ENCODE results near the gene ABCB1. TPM values are rescaled to one million over a fixed set of nuclear protein-coding genes. Genes with fewer than 3 reads are reported as not detected.
A peak's percentile ranks its signal among the peaks of the same experiment; 100 is the strongest.

ABCB1 gene
- total RNA-seq, 2 donors from 2014 or later: 2.3 to 3.9 TPM

GRCh38 chr7:87565877-87566276 lies 34.8 kb downstream of the ABCB1 start:
- no peak overlapping the region for H3K27ac ChIP-seq
- peaks cover 29% of the 10 kb centered on the region for H3K4me1 ChIP-seq
- WGBS, 2 donors: 46 to 56% methylated on average over 3 of the region's 3 CpGs
- TF ChIP-seq POLR2A (IDR thresholded peaks at IDR 0.05) (no peak), CTCF (IDR thresholded peaks at IDR 0.05) (no peak)
- ATAC-seq (no peak), DNase-seq (no peak)
- no peak overlapping the region for H3K4me3 ChIP-seq
- H3K36me3 ChIP-seq (replicated peaks in 1 of 2; ENCODE audit: insufficient read depth in 1 of 2, low read depth in 2 of 2): no peaks in the 10 kb centered on the region
- no peaks in the 10 kb centered on the region for H3K27me3 ChIP-seq
- H3K9me3 ChIP-seq: no peaks in the 10 kb centered on the region
- intact Hi-C loops (cut with DNase I): no loop called here

GRCh38 chr7:87564296-87564963 lies 36.3 kb downstream of the ABCB1 start:
- intact Hi-C loops (cut with DNase I): no loop called here
- WGBS, 2 donors: 6 to 14% methylated on average over 2 to 3 of the region's 3 CpGs
- peak in 6 of 7 experiments; percentile 25 to 47 (median 40) for TF ChIP-seq CTCF (IDR thresholded peaks at IDR 0.05)
- no peak for TF ChIP-seq POLR2A (IDR thresholded peaks at IDR 0.05)

GRCh38 chr7:87561702-87562101 lies 39.0 kb downstream of the ABCB1 start:
- Histone ChIP-seq H3K4me1 (peaks cover 18% of the 10 kb centered on the region), H3K27me3 (no peaks in the 10 kb centered on the region), H3K27ac (no peak overlapping the region), H3K36me3 (replicated peaks in 1 of 2; ENCODE audit: insufficient read depth in 1 of 2, low read depth in 2 of 2) (no peaks in the 10 kb centered on the region), H3K9me3 (no peaks in the 10 kb centered on the region), H3K4me3 (no peak overlapping the region)
- TF ChIP-seq POLR2A (IDR thresholded peaks at IDR 0.05): no peak
- no peak for TF ChIP-seq CTCF (IDR thresholded peaks at IDR 0.05)
- ATAC-seq (no peak), DNase-seq (no peak)
- WGBS, 2 donors: 70 to 80% methylated on average over 4 of the region's 4 CpGs
- intact Hi-C loops (cut with DNase I): no loop called here

More at GRCh38 chr7:87564296-87564963, 36.3 kb downstream of the ABCB1 start:
- H3K4me1 ChIP-seq: peaks cover 27% of the 10 kb centered on the region
- H3K4me3 ChIP-seq: no peak overlapping the region
- no peaks in the 10 kb centered on the region for H3K27me3 ChIP-seq
- peak overlapping the region in 3 of 4 donors; percentile 1 to 61 (median 48) for H3K27ac ChIP-seq
- peak; percentile 79 for ATAC-seq
- peak; percentile 36 to 60 (median 46) for DNase-seq
- H3K36me3 ChIP-seq (replicated peaks in 1 of 2; ENCODE audit: insufficient read depth in 1 of 2, low read depth in 2 of 2): no peaks in the 10 kb centered on the region
- H3K9me3 ChIP-seq: no peaks in the 10 kb centered on the region

- DNase-seq (no peak), ATAC-seq (no peak)
- Histone ChIP-seq H3K9me3 (no peaks in the 10 kb centered on the region), H3K36me3 (replicated peaks in 1 of 2; ENCODE audit: insufficient read depth in 1 of 2, low read depth in 2 of 2) (no peaks in the 10 kb centered on the region), H3K4me3 (no peak overlapping the region), H3K27ac (no peak overlapping the region), H3K27me3 (no peaks in the 10 kb centered on the region), H3K4me1 (peaks cover 15% of the 10 kb centered on the region)
- 36 to 58% methylated on average over 2 of the region's 2 CpGs for WGBS, 2 donors
- intact Hi-C loops (cut with DNase I): no loop called here
- TF ChIP-seq POLR2A (IDR thresholded peaks at IDR 0.05) (no peak), CTCF (IDR thresholded peaks at IDR 0.05) (no peak)
Observed at GRCh38 chr7:87561102-87561501, 39.6 kb downstream of the ABCB1 start.

- Histone ChIP-seq H3K9me3 (no peaks in the 10 kb centered on the region), H3K27me3 (no peaks in the 10 kb centered on the region), H3K4me3 (no peak overlapping the region), H3K4me1 (no peaks in the 10 kb centered on the region), H3K27ac (no peak overlapping the region), H3K36me3 (replicated peaks in 1 of 2; ENCODE audit: insufficient read depth in 1 of 2, low read depth in 2 of 2) (no peaks in the 10 kb centered on the region)
- intact Hi-C loops (cut with DNase I): no loop called here
- 67 to 73% methylated on average over 3 of the region's 3 CpGs for WGBS, 2 donors
- TF ChIP-seq CTCF (IDR thresholded peaks at IDR 0.05): no peak
- TF ChIP-seq POLR2A (IDR thresholded peaks at IDR 0.05): no peak
- DNase-seq (no peak), ATAC-seq (no peak)
Observed at GRCh38 chr7:87552351-87552900, 48.3 kb downstream of the ABCB1 start.

Data from body of pancreas (tissue), 4 donors.